GM12873 (cell line): ENCODE results near the gene RASGRP1.

Experiments used
- TF ChIP-seq, protein P1 (sequence below): IDR thresholded peaks from 2 replicates; pipeline ENCODE4 v1.5.1; 2012; ENCODE audit warnings: low read depth, mild to moderate bottlenecking, moderate library complexity, low read length, control low read depth; ENCODE audit not compliant: insufficient read depth; ENCODE audit errors: missing control alignments

The RASGRP1 gene

GRCh38 chr15:38525489-38525888 is 39.1 kb downstream of the RASGRP1 start:
- TF ChIP-seq, protein P1, sequence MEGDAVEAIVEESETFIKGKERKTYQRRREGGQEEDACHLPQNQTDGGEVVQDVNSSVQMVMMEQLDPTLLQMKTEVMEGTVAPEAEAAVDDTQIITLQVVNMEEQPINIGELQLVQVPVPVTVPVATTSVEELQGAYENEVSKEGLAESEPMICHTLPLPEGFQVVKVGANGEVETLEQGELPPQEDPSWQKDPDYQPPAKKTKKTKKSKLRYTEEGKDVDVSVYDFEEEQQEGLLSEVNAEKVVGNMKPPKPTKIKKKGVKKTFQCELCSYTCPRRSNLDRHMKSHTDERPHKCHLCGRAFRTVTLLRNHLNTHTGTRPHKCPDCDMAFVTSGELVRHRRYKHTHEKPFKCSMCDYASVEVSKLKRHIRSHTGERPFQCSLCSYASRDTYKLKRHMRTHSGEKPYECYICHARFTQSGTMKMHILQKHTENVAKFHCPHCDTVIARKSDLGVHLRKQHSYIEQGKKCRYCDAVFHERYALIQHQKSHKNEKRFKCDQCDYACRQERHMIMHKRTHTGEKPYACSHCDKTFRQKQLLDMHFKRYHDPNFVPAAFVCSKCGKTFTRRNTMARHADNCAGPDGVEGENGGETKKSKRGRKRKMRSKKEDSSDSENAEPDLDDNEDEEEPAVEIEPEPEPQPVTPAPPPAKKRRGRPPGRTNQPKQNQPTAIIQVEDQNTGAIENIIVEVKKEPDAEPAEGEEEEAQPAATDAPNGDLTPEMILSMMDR, result no peak

GRCh38 chr15:38524156-38524555 is 40.5 kb downstream of the RASGRP1 start:
- TF ChIP-seq, protein P1, result no peak

DNA sequence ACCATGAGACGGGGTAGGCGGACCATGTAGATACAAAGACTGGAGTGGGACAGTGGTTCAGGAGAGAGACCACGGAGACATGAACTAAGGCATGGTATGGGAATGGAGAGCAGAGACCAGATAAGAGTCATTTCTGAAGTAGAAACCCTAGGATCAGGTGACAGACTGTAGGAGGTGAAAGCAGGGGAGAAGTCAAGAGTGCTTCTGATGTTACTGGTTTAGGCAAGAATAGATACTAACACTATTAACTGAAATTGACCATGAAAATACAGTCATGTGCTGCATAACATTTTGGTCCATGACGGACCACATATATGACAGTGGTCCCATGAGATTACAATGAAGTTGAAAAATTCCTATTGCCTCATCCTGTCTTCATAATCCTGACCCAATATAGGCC is 41.7 kb downstream of the RASGRP1 start:
- TF ChIP-seq, protein P1, result no peak

GRCh38 chr15:38521316-38521715 is 43.3 kb downstream of the RASGRP1 start:
- TF ChIP-seq, protein P1, result peak; percentile 10

GRCh38 chr15:38520035-38520434 is 44.6 kb downstream of the RASGRP1 start:
- TF ChIP-seq, protein P1, result no peak

DNA sequence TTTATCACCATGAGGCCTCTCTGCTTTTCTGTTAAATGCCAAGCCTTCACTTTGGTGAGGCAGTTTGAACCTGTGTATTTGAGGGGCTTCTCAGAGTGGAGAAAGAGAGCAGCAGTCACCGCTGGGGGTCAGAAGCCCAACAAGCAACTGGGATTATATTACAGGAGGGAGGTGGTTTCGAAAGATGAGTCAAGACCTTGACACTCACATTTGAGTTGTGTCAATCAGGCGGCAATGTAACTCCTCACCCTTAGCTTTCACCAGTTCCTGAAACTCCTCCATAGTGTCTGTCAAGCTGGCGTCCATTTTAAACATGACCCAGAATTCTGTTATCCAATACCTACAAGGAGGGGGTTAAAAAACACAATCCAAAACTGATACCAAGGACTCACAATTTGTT is 46.5 kb downstream of the RASGRP1 start:
- TF ChIP-seq, protein P1, result no peak

- TF ChIP-seq, protein P1, result no peak
These were observed 47.2 kb downstream of the RASGRP1 start for GRCh38 chr15:38517312-38517975.
